Measurements from ENCODE around the gene ZRANB3. TPM values are rescaled to one million over a fixed set of nuclear protein-coding genes. Genes with fewer than 3 reads are reported as not detected.

The ZRANB3 gene
- polyA plus RNA-seq, 1 donor (not counting 4 experiments of a cell fraction or from before 2014, with no cell fraction given), result 10.6 TPM

- DNase-seq (ENCODE audit: low read depth, low spot score) (no peak), FAIRE-seq (no peak)
- Histone ChIP-seq H2AFZ (ENCODE audit: control insufficient read depth, low read length) (no peak overlapping the region), H3K9me1 (ENCODE audit: control insufficient read depth, extremely low read depth, insufficient read depth, low read length) (no peaks in the 10 kb centered on the region), H3K9ac (ENCODE audit: control insufficient read depth, extremely low read depth, insufficient read depth, low read length) (no peak overlapping the region), H3K27me3 (ENCODE audit: control insufficient read depth, extremely low read depth, insufficient read depth, low read length) (no peaks in the 10 kb centered on the region), H3K36me3 (ENCODE audit: control insufficient read depth in 2 of 2, extremely low read depth in 1 of 2, insufficient read depth in 2 of 2, low read length in 2 of 2) (no peaks in the 10 kb centered on the region), H3K27ac (ENCODE audit: control insufficient read depth, insufficient read depth, low read length) (no peak overlapping the region), H3K4me3 (ENCODE audit: control insufficient read depth in 2 of 3, extremely low read depth in 1 of 3, insufficient read depth in 2 of 3, low read depth in 1 of 3, low read length in 3 of 3) (no peak overlapping the region), H3K9me3 (ENCODE audit: control insufficient read depth, low read depth, low read length) (no peaks in the 10 kb centered on the region), H3K4me2 (ENCODE audit: control insufficient read depth, extremely low read depth, insufficient read depth, low read depth, low read length) (no peak overlapping the region), H3K4me1 (ENCODE audit: control insufficient read depth, extremely low read depth, insufficient read depth, low read length) (peaks cover 10% of the 10 kb centered on the region), H4K20me1 (ENCODE audit: control insufficient read depth, extremely low read depth, insufficient read depth, low read length) (no peaks in the 10 kb centered on the region), H3K79me2 (ENCODE audit: control insufficient read depth, insufficient read depth, low read length) (peaks cover 30% of the 10 kb centered on the region)
- TF ChIP-seq, protein P1, sequence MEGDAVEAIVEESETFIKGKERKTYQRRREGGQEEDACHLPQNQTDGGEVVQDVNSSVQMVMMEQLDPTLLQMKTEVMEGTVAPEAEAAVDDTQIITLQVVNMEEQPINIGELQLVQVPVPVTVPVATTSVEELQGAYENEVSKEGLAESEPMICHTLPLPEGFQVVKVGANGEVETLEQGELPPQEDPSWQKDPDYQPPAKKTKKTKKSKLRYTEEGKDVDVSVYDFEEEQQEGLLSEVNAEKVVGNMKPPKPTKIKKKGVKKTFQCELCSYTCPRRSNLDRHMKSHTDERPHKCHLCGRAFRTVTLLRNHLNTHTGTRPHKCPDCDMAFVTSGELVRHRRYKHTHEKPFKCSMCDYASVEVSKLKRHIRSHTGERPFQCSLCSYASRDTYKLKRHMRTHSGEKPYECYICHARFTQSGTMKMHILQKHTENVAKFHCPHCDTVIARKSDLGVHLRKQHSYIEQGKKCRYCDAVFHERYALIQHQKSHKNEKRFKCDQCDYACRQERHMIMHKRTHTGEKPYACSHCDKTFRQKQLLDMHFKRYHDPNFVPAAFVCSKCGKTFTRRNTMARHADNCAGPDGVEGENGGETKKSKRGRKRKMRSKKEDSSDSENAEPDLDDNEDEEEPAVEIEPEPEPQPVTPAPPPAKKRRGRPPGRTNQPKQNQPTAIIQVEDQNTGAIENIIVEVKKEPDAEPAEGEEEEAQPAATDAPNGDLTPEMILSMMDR (optimal IDR thresholded peaks at IDR 0.05 in 1 of 3, IDR thresholded peaks at IDR 0.05 in 1 of 3, conservative IDR thresholded peaks at IDR 0.05 in 1 of 3; ENCODE audit: extremely low read depth in 1 of 3, insufficient read depth in 2 of 3, low read length in 3 of 3), result no peak
- no peak for TF ChIP-seq EZH2 (IDR thresholded peaks at IDR 0.05; ENCODE audit: low read length)
- dilution Hi-C loops (cut with MboI; ENCODE audit: extremely low pct_ligation_motif_present, low sequenced_read_pairs), result no loop called here
Observed at GRCh38 chr2:135528006-135528405, 3.0 kb downstream of the ZRANB3 start.

DNA sequence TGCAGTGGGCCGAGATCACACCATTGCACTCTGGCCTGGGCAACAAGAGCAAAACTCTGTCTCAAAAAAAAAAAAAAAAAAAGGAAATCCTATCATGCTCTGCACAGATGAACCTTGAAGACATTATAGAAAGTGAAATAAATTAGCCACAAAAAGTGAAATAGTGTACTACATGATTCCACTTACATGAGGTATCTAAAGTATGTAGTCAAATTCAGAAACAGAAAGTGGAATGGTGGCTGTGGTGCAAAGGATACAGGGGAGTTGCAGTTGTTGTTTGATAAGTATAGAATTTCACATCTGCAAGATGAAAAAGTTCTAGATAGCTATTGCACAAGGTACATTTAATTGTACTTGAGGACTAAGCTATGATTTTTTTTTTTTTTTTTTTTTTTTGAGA, 5.2 kb downstream of the ZRANB3 start:
- Histone ChIP-seq H3K4me2 (ENCODE audit: control insufficient read depth, extremely low read depth, insufficient read depth, low read depth, low read length) (no peak overlapping the region), H3K79me2 (ENCODE audit: control insufficient read depth, insufficient read depth, low read length) (peaks cover 14% of the 10 kb centered on the region), H3K36me3 (ENCODE audit: control insufficient read depth in 2 of 2, extremely low read depth in 1 of 2, insufficient read depth in 2 of 2, low read length in 2 of 2) (no peaks in the 10 kb centered on the region), H3K27me3 (ENCODE audit: control insufficient read depth, extremely low read depth, insufficient read depth, low read length) (no peaks in the 10 kb centered on the region), H3K27ac (ENCODE audit: control insufficient read depth, insufficient read depth, low read length) (no peak overlapping the region), H3K9me3 (ENCODE audit: control insufficient read depth, low read depth, low read length) (no peaks in the 10 kb centered on the region), H2AFZ (ENCODE audit: control insufficient read depth, low read length) (no peak overlapping the region), H3K4me3 (ENCODE audit: control insufficient read depth in 2 of 3, extremely low read depth in 1 of 3, insufficient read depth in 2 of 3, low read depth in 1 of 3, low read length in 3 of 3) (no peak overlapping the region), H3K4me1 (ENCODE audit: control insufficient read depth, extremely low read depth, insufficient read depth, low read length) (peaks cover 16% of the 10 kb centered on the region), H4K20me1 (ENCODE audit: control insufficient read depth, extremely low read depth, insufficient read depth, low read length) (no peaks in the 10 kb centered on the region), H3K9ac (ENCODE audit: control insufficient read depth, extremely low read depth, insufficient read depth, low read length) (no peak overlapping the region), H3K9me1 (ENCODE audit: control insufficient read depth, extremely low read depth, insufficient read depth, low read length) (no peaks in the 10 kb centered on the region)
- TF ChIP-seq, protein P1 (optimal IDR thresholded peaks at IDR 0.05 in 1 of 3, IDR thresholded peaks at IDR 0.05 in 1 of 3, conservative IDR thresholded peaks at IDR 0.05 in 1 of 3; ENCODE audit: extremely low read depth in 1 of 3, insufficient read depth in 2 of 3, low read length in 3 of 3), result no peak
- no peak for TF ChIP-seq EZH2 (IDR thresholded peaks at IDR 0.05; ENCODE audit: low read length)
- no peak for FAIRE-seq
- no peak for DNase-seq (ENCODE audit: low read depth, low spot score)
- dilution Hi-C loops (cut with MboI; ENCODE audit: extremely low pct_ligation_motif_present, low sequenced_read_pairs), result no loop called here
